ENCODE data around the gene SGIP1. TPM values are rescaled to one million over a fixed set of nuclear protein-coding genes. Genes with fewer than 3 reads are reported as not detected.
"Not testable (repeated sequence)": the region's sequence is repeated elsewhere in the genome, so short reads cannot be mapped to it uniquely, and the experiment has no call there.

SGIP1 gene
- total RNA-seq, 2 experiments from 2014 or later: not detected

DNA sequence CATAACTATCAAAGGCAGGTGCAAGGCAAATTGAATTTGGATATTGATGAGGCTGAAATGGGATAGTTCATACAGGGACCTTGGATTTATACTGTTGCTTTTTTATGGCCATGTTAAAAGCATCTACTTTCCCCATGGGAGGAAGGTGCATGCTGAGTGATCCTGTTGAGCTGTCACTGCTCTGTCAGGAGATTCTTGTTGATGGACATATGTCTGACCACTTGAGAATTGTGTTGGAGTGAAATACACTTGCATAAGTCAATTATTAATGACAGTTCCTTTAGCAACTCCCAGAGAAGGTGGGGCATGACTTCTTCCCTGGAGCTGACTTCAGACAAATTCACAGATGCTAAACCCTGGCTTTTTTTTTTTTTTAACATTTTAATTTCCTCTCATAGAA is 159.9 kb downstream of the SGIP1 start:
- no peak overlapping the region for H3K4me3 Mint-ChIP-seq
- H3K36me3 Mint-ChIP-seq (ENCODE audit: low read depth): no peaks in the 10 kb centered on the region
- DNase-seq (no peak), ATAC-seq (no peak)
- H3K4me1 Mint-ChIP-seq (ENCODE audit: low read depth): peaks cover 3% of the 10 kb centered on the region
- peaks cover 3% of the 10 kb centered on the region for H3K27me3 Mint-ChIP-seq (ENCODE audit: low read depth)
- no peak overlapping the region for H3K27ac Mint-ChIP-seq
- POLR2A ChIA-PET: no interaction called here
- H3K9me3 Mint-ChIP-seq (ENCODE audit: insufficient read depth): no peaks in the 10 kb centered on the region
- CTCF ChIA-PET: no interaction called here

- Mint-ChIP-seq H3K36me3 (ENCODE audit: low read depth) (no peaks in the 10 kb centered on the region), H3K9me3 (ENCODE audit: insufficient read depth) (no peaks in the 10 kb centered on the region), H3K4me1 (ENCODE audit: low read depth) (peaks cover 3% of the 10 kb centered on the region), H3K27ac (no peak overlapping the region), H3K27me3 (ENCODE audit: low read depth) (peaks cover 3% of the 10 kb centered on the region), H3K4me3 (no peak overlapping the region)
- ChIA-PET CTCF (no interaction called here), POLR2A (no interaction called here)
- no peak for DNase-seq
- no peak for ATAC-seq
These were observed 161.2 kb downstream of the SGIP1 start for GRCh38 chr1:66695116-66695515.

DNA sequence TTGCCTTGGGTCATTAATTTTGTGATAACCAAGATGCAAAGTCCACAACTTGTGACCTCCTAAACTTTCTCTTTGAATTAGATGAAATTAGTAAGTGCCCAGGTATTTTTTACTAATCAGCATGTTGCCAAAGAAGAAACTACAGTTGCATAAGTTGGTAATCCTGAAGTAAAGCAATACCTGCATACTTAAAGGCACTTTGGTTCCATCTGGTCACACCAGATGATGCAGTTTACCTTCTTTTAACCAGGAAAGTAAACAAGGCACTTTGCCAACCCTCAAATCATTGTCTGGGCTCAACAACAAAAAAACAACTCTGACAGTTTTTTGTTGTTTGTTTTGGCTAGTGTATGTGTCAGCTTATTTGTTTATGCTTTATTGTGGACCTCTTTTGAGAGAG is 162.8 kb downstream of the SGIP1 start:
- peaks cover 3% of the 10 kb centered on the region for H3K27me3 Mint-ChIP-seq (ENCODE audit: low read depth)
- no peak overlapping the region for H3K4me3 Mint-ChIP-seq
- H3K9me3 Mint-ChIP-seq (ENCODE audit: insufficient read depth): no peaks in the 10 kb centered on the region
- no peaks in the 10 kb centered on the region for H3K36me3 Mint-ChIP-seq (ENCODE audit: low read depth)
- H3K4me1 Mint-ChIP-seq (ENCODE audit: low read depth): peaks cover 3% of the 10 kb centered on the region
- ChIA-PET CTCF (no interaction called here), POLR2A (interaction anchor here (0.7 kb wide), 1 partner anchor 433 kb away, joined by 3 read pairs; no protein-coding TSS in a partner anchor)
- no peak overlapping the region for H3K27ac Mint-ChIP-seq
- ATAC-seq (no peak), DNase-seq (no peak)

DNA sequence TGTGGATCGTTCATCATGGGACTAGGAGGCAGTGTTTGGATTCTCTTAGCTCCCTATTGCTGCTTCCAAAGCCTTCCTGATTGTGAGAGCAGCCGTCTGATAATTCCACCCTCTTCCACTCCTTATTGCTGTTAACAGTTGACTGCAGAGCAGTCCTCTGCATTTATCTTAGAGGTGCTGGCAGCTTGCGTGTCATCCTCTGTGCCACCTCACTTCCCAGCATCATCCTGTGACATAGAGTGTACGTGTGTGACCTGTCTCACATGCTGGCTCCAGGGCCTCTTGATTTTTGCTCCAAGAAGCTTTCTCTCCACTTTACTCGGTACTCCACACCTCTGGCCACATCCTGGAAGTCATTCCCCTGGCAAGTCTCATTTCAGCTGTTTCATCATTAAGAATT is 165.3 kb downstream of the SGIP1 start:
- Mint-ChIP-seq H3K4me3 (no peak overlapping the region), H3K27me3 (ENCODE audit: low read depth) (peaks cover 3% of the 10 kb centered on the region), H3K4me1 (ENCODE audit: low read depth) (no peaks in the 10 kb centered on the region), H3K9me3 (ENCODE audit: insufficient read depth) (no peaks in the 10 kb centered on the region), H3K36me3 (ENCODE audit: low read depth) (no peaks in the 10 kb centered on the region), H3K27ac (no peak overlapping the region)
- no peak for ATAC-seq
- POLR2A ChIA-PET: no interaction called here
- no peak for DNase-seq
- CTCF ChIA-PET: no interaction called here

DNA sequence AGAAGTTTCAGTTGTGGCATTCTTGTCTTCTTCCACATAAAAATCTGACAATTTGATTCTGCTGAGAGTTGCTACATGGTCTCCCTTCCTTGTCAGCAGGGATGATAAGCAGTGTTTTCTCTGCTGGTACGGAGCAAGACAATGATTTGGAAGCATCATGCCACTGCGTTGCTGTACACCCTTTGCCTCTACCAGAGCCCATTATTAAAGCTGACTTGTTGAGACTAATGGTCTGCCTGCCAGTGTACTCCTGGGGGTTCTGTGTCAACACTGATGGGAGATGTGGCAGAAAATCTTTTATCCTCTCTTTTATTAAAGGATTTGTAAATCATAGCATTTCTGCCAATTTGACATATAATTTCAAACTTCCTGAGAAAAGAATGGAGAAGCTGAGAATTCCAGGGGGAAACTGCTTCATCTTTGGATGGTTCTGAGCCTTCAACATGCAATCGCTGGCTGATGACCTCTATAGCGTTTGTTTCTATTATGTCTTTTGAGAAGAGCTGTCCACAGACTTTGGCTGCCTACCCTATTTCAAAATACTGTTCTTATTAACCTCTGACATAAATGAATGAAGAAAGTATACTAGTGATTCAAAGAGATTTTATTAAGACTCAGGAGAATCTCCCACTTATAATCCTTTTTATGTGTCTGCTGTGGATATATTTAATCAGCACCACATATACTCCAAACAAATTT is 170.4 kb downstream of the SGIP1 start:
- POLR2A ChIA-PET: no interaction called here
- CTCF ChIA-PET: no interaction called here
- no peaks in the 10 kb centered on the region for H3K4me1 Mint-ChIP-seq (ENCODE audit: low read depth)
- H3K9me3 Mint-ChIP-seq (ENCODE audit: insufficient read depth): no peaks in the 10 kb centered on the region
- H3K4me3 Mint-ChIP-seq: no peak overlapping the region
- H3K36me3 Mint-ChIP-seq (ENCODE audit: low read depth): no peaks in the 10 kb centered on the region
- DNase-seq (no peak), ATAC-seq (no peak)
- peaks cover 9% of the 10 kb centered on the region for H3K27me3 Mint-ChIP-seq (ENCODE audit: low read depth)
- H3K27ac Mint-ChIP-seq: no peak overlapping the region

DNA sequence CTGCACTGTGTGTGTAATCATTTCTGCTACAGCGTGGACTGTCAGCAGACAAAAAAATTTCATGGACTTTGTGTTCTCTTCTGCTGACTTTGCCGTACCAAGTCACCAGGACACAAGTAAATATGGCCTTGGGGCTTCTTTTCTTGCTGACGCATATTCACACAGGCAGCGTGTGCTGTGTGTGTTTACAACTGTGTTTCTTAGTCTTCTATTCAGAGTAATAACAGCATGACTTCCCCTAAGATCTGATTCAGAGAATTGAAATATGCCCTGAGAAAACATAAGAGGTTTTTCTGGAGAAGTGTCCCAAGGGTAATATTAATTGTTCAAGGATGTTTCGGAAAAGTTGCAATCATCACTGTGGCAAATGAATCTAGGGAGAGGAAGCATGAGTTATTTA is 171.2 kb downstream of the SGIP1 start:
- POLR2A ChIA-PET: no interaction called here
- no peak for DNase-seq

GRCh38 chr1:66711420-66711819 is 177.5 kb downstream of the SGIP1 start:
- Mint-ChIP-seq H3K4me1 (ENCODE audit: low read depth) (no peaks in the 10 kb centered on the region), H3K27me3 (ENCODE audit: low read depth) (peaks cover 9% of the 10 kb centered on the region), H3K4me3 (no peak overlapping the region), H3K9me3 (ENCODE audit: insufficient read depth) (no peaks in the 10 kb centered on the region), H3K36me3 (ENCODE audit: low read depth) (no peaks in the 10 kb centered on the region), H3K27ac (no peak overlapping the region)
- POLR2A ChIA-PET: no interaction called here
- CTCF ChIA-PET: interaction anchor here (1.7 kb wide), 1 partner anchor 14 kb away, joined by 7 read pairs; no protein-coding TSS in a partner anchor
- ATAC-seq (no peak), DNase-seq (no peak)

More for the DNA sequence above, 171.2 kb downstream of the SGIP1 start:
- Mint-ChIP-seq H3K27ac (no peak overlapping the region), H3K9me3 (ENCODE audit: insufficient read depth) (no peaks in the 10 kb centered on the region), H3K27me3 (ENCODE audit: low read depth) (peaks cover 9% of the 10 kb centered on the region), H3K4me1 (ENCODE audit: low read depth) (no peaks in the 10 kb centered on the region), H3K4me3 (no peak overlapping the region), H3K36me3 (ENCODE audit: low read depth) (no peaks in the 10 kb centered on the region)
- no peak for ATAC-seq
- CTCF ChIA-PET: no interaction called here

- no peaks in the 10 kb centered on the region for H3K9me3 Mint-ChIP-seq (ENCODE audit: insufficient read depth)
- POLR2A ChIA-PET: no interaction called here
- H3K4me1 Mint-ChIP-seq (ENCODE audit: low read depth): no peaks in the 10 kb centered on the region
- no peak overlapping the region for H3K27ac Mint-ChIP-seq
- no peak overlapping the region for H3K4me3 Mint-ChIP-seq
- no peak for ATAC-seq
- no peaks in the 10 kb centered on the region for H3K36me3 Mint-ChIP-seq (ENCODE audit: low read depth)
- H3K27me3 Mint-ChIP-seq (ENCODE audit: low read depth): peaks cover 5% of the 10 kb centered on the region
- no peak for DNase-seq
- CTCF ChIA-PET: no interaction called here
These were observed 178.9 kb downstream of the SGIP1 start for GRCh38 chr1:66712839-66713238.

DNA sequence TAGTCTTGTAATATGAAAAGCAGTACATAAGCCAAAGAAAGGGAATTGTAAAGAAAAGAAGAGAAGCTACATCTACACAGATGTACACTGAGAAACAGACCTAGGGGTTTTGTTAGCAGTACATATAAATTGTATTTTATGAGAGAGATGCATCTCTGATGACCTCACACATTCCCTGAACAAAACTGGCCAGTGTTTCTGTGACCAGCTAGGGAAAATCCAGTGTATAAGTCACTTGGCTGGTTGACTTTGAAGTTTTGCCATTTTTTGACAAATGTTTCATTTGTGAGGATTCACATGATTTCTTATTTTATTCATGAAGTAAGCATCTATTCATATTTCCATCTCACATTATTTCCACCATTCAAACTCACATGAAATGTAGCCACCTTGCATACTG is 190.0 kb downstream of the SGIP1 start:
- POLR2A ChIA-PET: no interaction called here

GRCh38 chr1:66725885-66726665 is 192.1 kb downstream of the SGIP1 start:
- ATAC-seq: peak; percentile 75
- ChIA-PET CTCF (interaction anchor here (0.6 to 2.6 kb wide), 41 partner anchors 8 to 1675 kb away, joined by 3 to 13 read pairs (median 4); no protein-coding TSS in a partner anchor), POLR2A (no interaction called here)
- Mint-ChIP-seq H3K27me3 (ENCODE audit: low read depth) (peaks cover 17% of the 10 kb centered on the region), H3K36me3 (ENCODE audit: low read depth) (no peaks in the 10 kb centered on the region), H3K9me3 (ENCODE audit: insufficient read depth) (no peaks in the 10 kb centered on the region), H3K4me3 (no peak overlapping the region), H3K27ac (no peak overlapping the region), H3K4me1 (ENCODE audit: low read depth) (peaks cover 14% of the 10 kb centered on the region)
- DNase-seq: peak; percentile 68

More for the DNA sequence above, 190.0 kb downstream of the SGIP1 start:
- no peaks in the 10 kb centered on the region for H3K9me3 Mint-ChIP-seq (ENCODE audit: insufficient read depth)
- no peak for ATAC-seq
- no peak overlapping the region for H3K27ac Mint-ChIP-seq
- DNase-seq: no peak
- CTCF ChIA-PET: interaction anchor here (0.7 to 1.8 kb wide), 2 partner anchors 58 to 220 kb away, joined by 3 to 5 read pairs; no protein-coding TSS in a partner anchor
- peaks cover 9% of the 10 kb centered on the region for H3K4me1 Mint-ChIP-seq (ENCODE audit: low read depth)
- H3K36me3 Mint-ChIP-seq (ENCODE audit: low read depth): no peaks in the 10 kb centered on the region
- H3K4me3 Mint-ChIP-seq: no peak overlapping the region
- peaks cover 17% of the 10 kb centered on the region for H3K27me3 Mint-ChIP-seq (ENCODE audit: low read depth)

GRCh38 chr1:66728021-66728420 is 194.1 kb downstream of the SGIP1 start:
- no peak for DNase-seq
- Mint-ChIP-seq H3K27me3 (ENCODE audit: low read depth) (peaks cover 14% of the 10 kb centered on the region), H3K4me1 (ENCODE audit: low read depth) (peaks cover 20% of the 10 kb centered on the region), H3K36me3 (ENCODE audit: low read depth) (no peaks in the 10 kb centered on the region), H3K9me3 (ENCODE audit: insufficient read depth) (no peaks in the 10 kb centered on the region), H3K4me3 (no peak overlapping the region), H3K27ac (no peak overlapping the region)
- ChIA-PET POLR2A (no interaction called here), CTCF (interaction anchor here (1.2 kb wide), 1 partner anchor 282 kb away, joined by 4 read pairs; no protein-coding TSS in a partner anchor)
- no peak for ATAC-seq

GRCh38 chr1:66728716-66729115 is 194.8 kb downstream of the SGIP1 start:
- not testable (repeated sequence) for H3K36me3 Mint-ChIP-seq (ENCODE audit: low read depth); DNase-seq; ATAC-seq; H3K9me3 Mint-ChIP-seq (ENCODE audit: insufficient read depth); H3K4me3 Mint-ChIP-seq; H3K27ac Mint-ChIP-seq
- ChIA-PET CTCF (interaction anchor here (1.2 to 1.3 kb wide), 2 partner anchors 10 to 282 kb away, joined by 4 to 6 read pairs; no protein-coding TSS in a partner anchor), POLR2A (interaction anchor here (0.8 kb wide), 1 partner anchor 42 kb away, joined by 3 read pairs; no protein-coding TSS in a partner anchor)
- H3K27me3 Mint-ChIP-seq (ENCODE audit: low read depth): peaks cover 14% of the 10 kb centered on the region
- peaks cover 20% of the 10 kb centered on the region for H3K4me1 Mint-ChIP-seq (ENCODE audit: low read depth)

Data from activated CD8-positive, alpha-beta T cell treated with anti-CD3 and anti-CD28 coated beads, Interleukin-2, amount 10 ng/mL, durations not matched to agents 7 days and 5 days (primary cell).